D721Med (cell line): ENCODE results near the gene ULK4.
"Not testable (repeated sequence)": the region's sequence is repeated elsewhere in the genome, so short reads cannot be mapped to it uniquely, and the experiment has no call there.

ENCODE experiments used
- DNase-seq: peaks from one replicate; pipeline ENCODE4 v3.0.0; 2011; ENCODE audit warnings: low spot score; ENCODE audit not compliant: insufficient read length
- FAIRE-seq: peaks from 2 replicates; lab custom pipeline; 2011; peaks lifted over from hg19 to GRCh38; lab: Jason Lieb, UNC
- TF ChIP-seq, protein P1 (sequence below): IDR thresholded peaks from 2 replicates; pipeline ENCODE4 v1.5.1; 2012; ENCODE audit warnings: mild to moderate bottlenecking, control low read depth; ENCODE audit not compliant: insufficient read depth; ENCODE audit errors: missing control alignments

Gene ULK4

DNA sequence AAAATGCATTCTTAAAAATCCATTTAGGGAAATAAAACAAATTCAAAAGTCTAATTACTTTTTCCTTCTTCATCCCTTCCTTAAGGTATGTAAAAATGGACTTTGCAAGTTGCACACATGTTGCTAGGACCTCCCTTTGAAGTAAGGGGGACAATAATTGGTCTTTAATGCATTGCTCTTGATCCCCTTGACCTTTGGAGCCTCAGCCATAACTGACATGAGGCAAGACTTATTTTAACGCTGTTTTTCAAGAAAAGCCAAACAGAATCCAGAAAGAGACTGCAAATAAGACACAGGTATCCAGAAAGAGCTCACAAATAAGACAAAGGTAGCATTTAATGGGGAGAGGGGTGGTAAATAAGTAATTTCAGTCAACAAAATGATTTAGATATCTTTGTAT is 301.4 kb downstream of the ULK4 start:
- DNase-seq (no peak), FAIRE-seq (no peak)
- TF ChIP-seq, protein P1, sequence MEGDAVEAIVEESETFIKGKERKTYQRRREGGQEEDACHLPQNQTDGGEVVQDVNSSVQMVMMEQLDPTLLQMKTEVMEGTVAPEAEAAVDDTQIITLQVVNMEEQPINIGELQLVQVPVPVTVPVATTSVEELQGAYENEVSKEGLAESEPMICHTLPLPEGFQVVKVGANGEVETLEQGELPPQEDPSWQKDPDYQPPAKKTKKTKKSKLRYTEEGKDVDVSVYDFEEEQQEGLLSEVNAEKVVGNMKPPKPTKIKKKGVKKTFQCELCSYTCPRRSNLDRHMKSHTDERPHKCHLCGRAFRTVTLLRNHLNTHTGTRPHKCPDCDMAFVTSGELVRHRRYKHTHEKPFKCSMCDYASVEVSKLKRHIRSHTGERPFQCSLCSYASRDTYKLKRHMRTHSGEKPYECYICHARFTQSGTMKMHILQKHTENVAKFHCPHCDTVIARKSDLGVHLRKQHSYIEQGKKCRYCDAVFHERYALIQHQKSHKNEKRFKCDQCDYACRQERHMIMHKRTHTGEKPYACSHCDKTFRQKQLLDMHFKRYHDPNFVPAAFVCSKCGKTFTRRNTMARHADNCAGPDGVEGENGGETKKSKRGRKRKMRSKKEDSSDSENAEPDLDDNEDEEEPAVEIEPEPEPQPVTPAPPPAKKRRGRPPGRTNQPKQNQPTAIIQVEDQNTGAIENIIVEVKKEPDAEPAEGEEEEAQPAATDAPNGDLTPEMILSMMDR, result no peak

DNA sequence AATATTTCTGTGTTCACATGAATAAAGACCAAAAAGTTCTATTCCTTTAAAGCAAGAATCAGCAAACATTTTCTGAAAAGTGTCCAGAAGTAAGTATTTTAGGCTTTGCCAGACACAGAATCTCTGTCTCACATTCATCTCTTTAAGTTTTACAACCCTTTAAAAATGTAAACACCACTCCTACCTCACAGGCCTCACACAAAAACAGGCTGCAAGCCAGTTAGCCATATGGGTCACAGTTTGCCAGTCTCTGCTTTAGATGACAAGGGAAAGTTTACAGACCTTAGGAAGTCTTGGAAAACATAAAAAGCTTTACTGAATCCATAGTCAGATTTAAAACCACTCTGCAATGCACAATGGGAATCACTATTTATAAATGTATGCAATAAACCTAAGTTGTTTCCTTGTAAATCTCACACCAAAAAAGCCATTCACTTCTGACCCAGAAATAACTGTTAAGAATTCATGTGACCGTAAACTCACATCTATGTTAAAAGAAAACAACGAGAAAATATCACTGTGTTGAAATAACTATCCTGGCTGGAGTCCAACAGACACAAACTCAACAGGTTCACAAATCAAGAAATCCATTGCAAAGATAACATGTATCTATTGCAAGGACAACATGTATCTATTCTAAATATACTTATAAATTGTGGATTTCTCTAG is 308.2 kb downstream of the ULK4 start:
- TF ChIP-seq, protein P1, result no peak
- DNase-seq (no peak), FAIRE-seq (no peak)

DNA sequence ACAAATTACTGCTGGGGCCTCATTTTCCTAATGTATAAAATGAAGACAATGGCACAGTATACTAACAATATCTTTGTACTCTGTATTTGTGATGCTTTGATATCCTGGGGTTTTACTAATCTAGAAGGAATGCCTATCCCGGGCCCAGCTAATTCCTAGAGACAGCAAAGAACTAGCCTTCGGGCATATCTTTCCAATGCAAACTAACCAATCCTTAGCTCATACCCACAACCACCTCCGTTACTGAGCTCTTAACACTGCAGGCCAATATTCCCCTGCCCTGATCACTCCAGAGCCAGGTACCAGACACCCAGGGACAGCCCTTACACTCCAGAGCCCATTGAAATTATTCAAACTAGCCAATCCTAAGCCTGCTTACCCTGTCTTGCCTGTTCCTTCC is 309.0 kb downstream of the ULK4 start:
- TF ChIP-seq, protein P1, result no peak
- DNase-seq (no peak), FAIRE-seq (no peak)

DNA sequence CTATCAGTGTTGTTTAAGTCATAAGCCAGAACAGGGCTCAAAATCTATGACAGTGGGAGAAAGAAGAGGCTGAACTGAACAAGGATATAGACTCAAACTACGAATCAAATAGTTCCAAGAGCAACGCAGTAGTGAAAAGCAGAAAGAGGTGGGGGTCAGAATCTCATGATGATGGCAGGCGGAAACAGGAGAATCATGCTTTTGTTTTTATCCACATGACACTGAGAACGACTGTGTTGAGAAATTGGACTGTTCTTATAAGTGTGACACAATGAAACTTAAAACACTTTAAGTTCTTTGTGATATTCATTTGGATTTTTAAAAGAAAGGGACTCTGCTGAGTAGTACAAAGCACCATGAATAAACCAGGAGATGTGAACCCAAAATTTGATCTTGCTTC is 309.4 kb downstream of the ULK4 start:
- no peak for FAIRE-seq

DNA sequence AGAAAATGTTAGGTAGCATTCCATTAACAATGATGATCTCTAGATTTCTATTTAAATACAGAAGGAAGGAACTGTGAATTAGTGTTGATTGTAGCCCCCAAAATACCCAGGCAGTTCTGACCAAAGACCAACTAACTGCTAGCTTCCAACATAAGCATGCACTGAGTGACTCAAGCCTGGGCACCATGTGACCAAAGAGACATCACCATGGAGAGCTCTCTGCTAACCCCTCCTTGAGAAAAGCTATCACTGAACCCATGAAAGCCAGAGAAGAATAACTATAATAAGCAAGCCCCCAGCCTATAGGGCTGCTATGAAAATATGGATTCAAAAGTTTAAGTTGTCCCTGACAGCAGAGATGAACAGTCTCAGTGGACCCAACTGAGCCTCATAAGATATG is 310.2 kb downstream of the ULK4 start:
- TF ChIP-seq, protein P1, result no peak
- no peak for FAIRE-seq
- no peak for DNase-seq

More for the DNA sequence above, 309.4 kb downstream of the ULK4 start:
- TF ChIP-seq, protein P1, result no peak
- no peak for DNase-seq

DNA sequence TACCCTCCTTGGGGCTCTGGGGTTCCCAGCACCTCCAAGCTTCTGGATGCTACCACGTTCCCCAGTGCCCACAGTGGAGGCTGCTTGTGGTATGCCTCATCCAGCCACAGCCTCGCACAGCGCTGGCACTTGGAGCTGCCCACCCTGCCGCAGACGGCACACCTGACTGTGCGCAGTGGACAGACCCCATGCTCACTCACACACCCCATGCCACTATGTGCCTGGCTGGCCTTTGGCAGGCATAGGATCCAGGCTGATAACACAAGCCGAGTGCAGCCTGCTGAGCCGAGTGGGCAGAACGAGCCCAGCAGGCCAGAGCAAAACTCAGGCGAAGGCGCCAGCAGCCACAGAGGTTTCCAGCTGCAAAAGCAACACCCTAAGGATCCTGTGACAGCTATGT is 311.5 kb downstream of the ULK4 start:
- TF ChIP-seq, protein P1, result no peak
- DNase-seq (no peak), FAIRE-seq (no peak)

DNA sequence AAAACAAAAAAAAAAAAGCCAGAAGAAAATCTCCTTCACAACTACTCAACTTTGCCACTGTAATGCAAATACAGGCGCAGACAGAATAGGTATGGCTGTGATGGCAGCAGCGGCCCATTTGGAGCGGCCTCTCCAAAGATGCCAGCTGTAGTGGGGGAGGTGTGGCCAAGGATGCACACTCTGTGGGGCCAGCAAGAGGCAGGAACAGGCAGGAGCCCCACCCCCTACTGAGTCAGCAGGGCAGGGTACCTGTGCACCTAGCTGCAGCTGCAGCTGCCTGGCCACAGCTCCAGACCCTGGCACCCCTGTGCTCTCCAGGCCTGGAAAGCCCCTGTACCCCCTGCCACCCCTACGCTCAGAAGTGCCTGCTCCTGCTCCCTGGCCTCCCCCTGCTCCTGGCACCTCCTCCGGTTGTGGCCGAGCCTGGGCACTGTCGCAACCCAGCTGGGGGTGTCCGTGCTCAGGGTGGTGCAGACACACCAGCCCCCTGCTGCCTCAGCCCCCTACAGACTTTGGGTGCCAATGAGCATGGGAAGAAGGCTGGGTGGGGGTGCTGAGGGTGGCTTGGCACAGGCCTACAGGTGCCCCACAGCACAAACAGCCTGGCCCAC is 312.7 kb downstream of the ULK4 start:
- TF ChIP-seq, protein P1, result no peak
- no peak for DNase-seq
- FAIRE-seq, result no peak

DNA sequence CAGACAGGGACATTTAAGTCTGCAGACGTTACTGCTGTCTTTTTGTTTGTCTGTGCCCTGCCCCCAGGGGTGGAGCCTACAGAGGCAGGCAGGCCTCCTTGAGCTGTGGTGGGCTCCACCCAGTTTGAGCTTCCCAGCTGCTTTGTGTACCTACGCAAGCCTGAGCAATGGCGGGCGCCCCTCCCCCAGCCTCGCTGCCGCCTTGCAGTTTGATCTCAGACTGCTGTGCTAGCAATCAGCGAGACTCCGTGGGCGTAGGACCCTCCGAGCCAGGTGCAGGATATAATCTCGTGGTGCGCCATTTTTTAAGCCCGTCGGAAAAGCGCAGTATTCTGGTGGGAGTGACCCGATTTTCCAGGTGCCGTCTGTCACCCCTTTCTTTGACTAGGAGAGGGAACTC is 314.2 kb downstream of the ULK4 start:
- not testable (repeated sequence) for FAIRE-seq, DNase-seq
